Large intestine (tissue), 3 donors: ENCODE measurements around the gene SON. TPM values are rescaled to one million over a fixed set of nuclear protein-coding genes. Genes with fewer than 3 reads are reported as not detected.
"Not testable (repeated sequence)": the region's sequence is repeated elsewhere in the genome, so short reads cannot be mapped to it uniquely, and the experiment has no call there.

Source experiments
- DNase-seq, 2 donors: peaks; one replicate each; pipeline versions ENCODE4 v3.0.0 to v3.0.0-alpha.2; 2013
- H3K27ac ChIP-seq: one replicate; pipeline ENCODE4 v1.5.1; 2013; ENCODE audit warnings: low read length
- H3K27me3 ChIP-seq: 2 replicates; pipeline ENCODE4 v1.6.1; 2013; ENCODE audit warnings: low read length; ENCODE audit not compliant: control insufficient read depth, insufficient read depth
- H3K36me3 ChIP-seq: 2 replicates; pipeline ENCODE4 v1.6.1; 2013; ENCODE audit warnings: low read length; ENCODE audit not compliant: control insufficient read depth, insufficient read depth
- H3K4me1 ChIP-seq: one replicate; pipeline ENCODE4 v1.6.1; 2013; ENCODE audit warnings: low read length; ENCODE audit not compliant: control insufficient read depth, insufficient read depth
- H3K4me3 ChIP-seq: one replicate; pipeline ENCODE4 v1.5.1; 2013; ENCODE audit warnings: low read length
- H3K9me3 ChIP-seq: one replicate; pipeline ENCODE4 v1.6.1; 2013; ENCODE audit warnings: mild to moderate bottlenecking, low read depth, low read length, moderate library complexity; ENCODE audit not compliant: control insufficient read depth
- WGBS: methylation state at CpG from one replicate; pipeline ENCODE4 v1.1.5; 2013; ENCODE audit warnings: low lambda C conversion rate; ENCODE audit not compliant: insufficient coverage; 5-methylcytosine and 5-hydroxymethylcytosine counted together
- polyA plus RNA-seq: library from polyadenylated mRNA; unstranded; fragments of 120-200 nt; gene quantifications from one replicate; pipeline ENCODE4 v1.2.1, GENCODE V29; 2013

The SON gene
- polyA plus RNA-seq, 1 donor: 252 TPM

DNA sequence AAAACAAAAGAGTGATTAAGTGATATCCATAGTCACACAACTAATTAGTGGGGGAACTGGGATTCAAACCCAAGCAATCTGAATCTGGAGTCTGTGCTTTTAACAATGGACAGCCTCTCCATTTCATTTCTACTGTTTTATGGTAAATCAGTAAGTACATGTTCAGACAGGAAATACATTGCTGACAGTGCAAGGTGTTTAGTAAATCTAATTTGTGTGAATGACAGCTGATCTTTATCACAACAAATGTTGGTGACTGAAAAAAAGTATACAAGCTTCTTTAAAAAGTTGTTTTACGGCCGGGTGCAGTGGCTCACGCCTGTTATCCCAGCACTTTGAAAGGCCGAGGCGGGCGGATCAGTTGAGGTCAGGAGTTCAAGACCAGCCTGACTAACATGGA lies 25.1 kb downstream of the SON start:
- Histone ChIP-seq H3K4me3 (no peak overlapping the region), H3K27me3 (no peaks in the 10 kb centered on the region), H3K9me3 (no peaks in the 10 kb centered on the region), H3K36me3 (peaks cover 48% of the 10 kb centered on the region), H3K4me1 (peaks cover 5% of the 10 kb centered on the region), H3K27ac (no peak overlapping the region)
- no CpG with 5 or more reads among the region's 6 CpGs for WGBS
- no peak for DNase-seq

DNA sequence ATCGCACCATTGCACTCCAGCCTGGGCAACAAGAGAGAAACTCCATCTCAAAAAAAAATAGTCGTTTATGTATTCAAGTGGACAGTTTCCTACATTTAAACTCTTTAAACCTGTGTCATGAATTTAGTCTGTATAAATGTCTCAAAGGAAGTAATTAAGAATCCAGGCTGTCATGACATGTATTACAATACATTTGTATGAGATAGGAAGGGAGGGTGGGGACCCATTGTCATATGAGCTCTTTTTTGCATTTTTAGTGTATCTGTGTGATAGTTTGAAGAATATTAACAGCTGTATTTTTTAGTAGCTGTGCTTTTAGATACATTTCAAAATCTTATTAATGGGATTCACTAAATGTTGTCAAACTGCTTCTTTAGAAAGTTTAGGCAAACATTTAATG lies 25.6 kb downstream of the SON start:
- no CpG with 5 or more reads among the region's 2 CpGs for WGBS
- no peak overlapping the region for H3K27ac ChIP-seq

DNA sequence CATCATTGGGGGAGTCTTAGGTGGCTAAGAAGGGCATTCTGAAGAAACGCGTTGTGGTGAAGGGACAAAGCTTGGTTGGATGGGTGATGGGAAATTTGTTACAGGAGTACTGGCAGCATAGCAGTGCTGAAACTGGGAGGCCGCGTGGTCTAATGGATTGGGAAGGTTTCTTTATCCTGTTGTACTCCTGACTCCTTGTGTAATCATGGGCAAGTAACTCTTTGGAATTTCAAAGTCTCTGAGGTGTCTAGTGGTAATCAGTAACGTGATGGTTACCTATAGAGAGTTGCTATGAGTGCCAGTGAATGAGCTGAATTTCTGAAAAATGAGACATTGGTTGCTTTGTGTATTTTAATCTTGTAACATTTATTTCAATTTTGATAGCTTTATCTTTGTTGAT lies 27.2 kb downstream of the SON start:
- no peak overlapping the region for H3K27ac ChIP-seq
- peak in 1 of 2 donors; percentile 29 for DNase-seq
- no peaks in the 10 kb centered on the region for H3K9me3 ChIP-seq
- H3K27me3 ChIP-seq: no peaks in the 10 kb centered on the region
- 40% methylated on average over 1 of the region's 5 CpGs for WGBS
- H3K36me3 ChIP-seq: peaks cover 54% of the 10 kb centered on the region
- peaks cover 5% of the 10 kb centered on the region for H3K4me1 ChIP-seq
- no peak overlapping the region for H3K4me3 ChIP-seq

More for the DNA sequence above, 25.6 kb downstream of the SON start:
- no peak for DNase-seq
- H3K27me3 ChIP-seq: no peaks in the 10 kb centered on the region
- no peak overlapping the region for H3K4me3 ChIP-seq
- H3K36me3 ChIP-seq: peaks cover 51% of the 10 kb centered on the region
- H3K4me1 ChIP-seq: peaks cover 5% of the 10 kb centered on the region
- no peaks in the 10 kb centered on the region for H3K9me3 ChIP-seq

DNA sequence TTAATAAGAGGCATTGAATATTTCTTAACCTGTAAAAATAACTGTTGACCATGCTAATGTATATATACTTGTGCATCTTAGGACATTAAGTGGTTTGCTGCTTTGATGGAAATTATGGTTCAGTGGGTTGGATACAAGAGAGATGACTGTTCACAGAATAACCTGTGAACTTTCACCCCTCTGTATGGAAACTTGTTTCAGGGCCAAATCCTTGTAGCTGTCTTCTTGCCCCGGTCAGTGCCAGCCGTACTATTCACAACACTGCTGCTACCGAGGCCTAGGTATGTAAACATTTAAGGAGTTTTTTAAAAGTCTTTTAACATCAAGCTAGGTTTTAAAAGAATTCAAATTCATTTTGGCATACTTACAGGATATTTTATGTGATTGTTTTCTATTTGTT lies 29.5 kb downstream of the SON start:
- Histone ChIP-seq H3K9me3 (no peaks in the 10 kb centered on the region), H3K4me3 (no peak overlapping the region), H3K4me1 (peaks cover 9% of the 10 kb centered on the region), H3K27ac (no peak overlapping the region), H3K27me3 (no peaks in the 10 kb centered on the region), H3K36me3 (peaks cover 59% of the 10 kb centered on the region)
- WGBS: no CpG with 5 or more reads among the region's 3 CpGs
- DNase-seq: no peak

DNA sequence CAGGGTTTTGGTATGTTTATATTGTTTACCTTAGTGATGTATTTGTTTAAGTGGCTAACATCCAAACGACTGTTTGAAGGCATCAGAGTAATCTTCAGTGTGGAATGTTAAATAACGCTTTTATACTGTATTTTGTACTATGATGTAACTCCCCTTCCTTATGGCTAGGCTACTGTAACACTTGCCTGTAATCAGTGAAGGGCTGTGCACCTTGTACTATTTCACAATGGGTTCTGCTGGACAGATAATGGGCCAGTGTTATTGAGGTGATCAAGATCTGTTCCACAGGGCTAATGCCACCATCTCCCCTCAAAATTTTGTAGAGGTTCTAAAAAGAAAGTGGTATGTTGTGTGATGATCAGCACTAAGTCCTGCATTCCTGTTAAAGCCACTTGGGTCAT lies 33.9 kb downstream of the SON start:
- WGBS: no CpG with 5 or more reads among the region's 2 CpGs
- H3K27ac ChIP-seq, H3K27me3 ChIP-seq, H3K4me3 ChIP-seq, H3K9me3 ChIP-seq, H3K4me1 ChIP-seq: not testable (repeated sequence)
- H3K36me3 ChIP-seq: peaks cover 36% of the 10 kb centered on the region
- peak; percentile 78 to 83 for DNase-seq

DNA sequence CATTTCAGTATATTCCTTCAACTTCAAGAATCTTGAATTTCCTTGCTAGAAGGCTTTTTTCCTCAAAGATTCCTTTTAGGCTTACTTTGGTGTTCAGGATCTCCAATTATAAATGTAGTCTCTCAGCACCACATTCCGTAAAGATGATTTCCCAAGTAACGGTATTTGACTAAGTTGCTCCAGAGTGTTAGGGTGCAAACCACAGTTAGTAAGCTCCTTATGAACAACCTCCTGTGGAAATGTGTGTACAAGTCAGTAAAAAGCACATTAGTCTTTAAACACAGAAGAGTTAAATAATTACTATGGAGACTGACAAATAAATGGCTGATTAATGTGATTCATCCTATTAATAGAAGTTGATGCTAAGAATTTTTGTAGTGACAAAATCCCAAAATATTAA lies 35.4 kb downstream of the SON start:
- H3K4me1 ChIP-seq: peaks cover 5% of the 10 kb centered on the region
- no peaks in the 10 kb centered on the region for H3K27me3 ChIP-seq
- DNase-seq: no peak
- no peak overlapping the region for H3K4me3 ChIP-seq
- no peaks in the 10 kb centered on the region for H3K9me3 ChIP-seq
- WGBS: 92% methylated on average over 2 of the region's 2 CpGs
- peaks cover 33% of the 10 kb centered on the region for H3K36me3 ChIP-seq
- no peak overlapping the region for H3K27ac ChIP-seq

DNA sequence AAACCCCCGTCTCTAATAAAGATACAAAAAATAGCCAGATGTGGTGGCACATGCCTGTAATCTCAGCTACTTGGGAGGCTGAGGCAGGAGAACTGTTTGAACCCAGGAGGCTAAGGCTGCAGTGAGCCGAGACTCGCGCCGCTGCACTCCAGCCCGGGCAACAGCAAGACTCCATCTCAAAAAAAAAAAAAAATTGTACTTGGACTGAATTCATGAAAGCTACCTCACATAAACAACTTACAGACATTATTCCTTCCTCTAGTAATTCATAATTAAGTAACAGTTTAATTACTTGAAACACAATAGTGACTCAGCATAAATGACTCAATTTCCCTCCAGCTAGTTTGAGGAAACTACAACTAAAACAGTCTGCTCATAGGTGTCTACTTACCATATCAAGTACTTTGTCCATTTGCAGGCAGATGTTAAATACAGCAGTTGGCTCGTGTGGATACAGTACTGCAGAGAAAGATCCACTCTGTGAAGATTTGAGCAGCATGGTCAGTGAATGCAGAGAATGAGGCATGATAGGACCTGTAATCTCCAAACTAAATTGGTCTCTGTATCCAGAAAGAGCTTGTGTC lies 36.2 kb downstream of the SON start:
- H3K27me3 ChIP-seq: no peaks in the 10 kb centered on the region
- H3K36me3 ChIP-seq: peaks cover 29% of the 10 kb centered on the region
- WGBS: 40% methylated on average over 1 of the region's 7 CpGs
- no peak overlapping the region for H3K27ac ChIP-seq
- H3K4me1 ChIP-seq: peaks cover 5% of the 10 kb centered on the region
- no peaks in the 10 kb centered on the region for H3K9me3 ChIP-seq
- DNase-seq: no peak
- H3K4me3 ChIP-seq: no peak overlapping the region

DNA sequence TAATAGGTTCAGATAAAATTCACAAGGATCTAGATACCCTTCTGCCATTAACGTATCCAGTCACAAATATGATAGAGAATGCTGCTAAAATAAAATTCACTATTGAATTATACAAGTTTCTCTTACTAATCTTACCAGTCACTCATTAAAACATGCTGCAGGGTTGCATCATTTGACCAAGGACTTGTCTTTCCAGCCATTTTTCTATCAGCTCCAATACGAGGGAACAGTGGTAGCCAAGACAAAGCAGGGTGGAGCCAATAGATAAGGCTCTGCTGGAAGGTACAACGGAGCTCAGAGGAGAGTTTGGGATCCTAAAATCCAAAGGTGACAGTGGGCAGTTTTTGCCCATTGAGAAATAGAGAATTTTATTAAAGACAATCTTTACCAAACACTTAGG lies 41.6 kb downstream of the SON start:
- Histone ChIP-seq H3K27me3 (no peaks in the 10 kb centered on the region), H3K4me3 (no peak overlapping the region), H3K36me3 (peaks cover 6% of the 10 kb centered on the region), H3K4me1 (no peaks in the 10 kb centered on the region), H3K9me3 (no peaks in the 10 kb centered on the region), H3K27ac (no peak overlapping the region)
- WGBS: 80% methylated on average over 1 of the region's 3 CpGs
- no peak for DNase-seq

DNA sequence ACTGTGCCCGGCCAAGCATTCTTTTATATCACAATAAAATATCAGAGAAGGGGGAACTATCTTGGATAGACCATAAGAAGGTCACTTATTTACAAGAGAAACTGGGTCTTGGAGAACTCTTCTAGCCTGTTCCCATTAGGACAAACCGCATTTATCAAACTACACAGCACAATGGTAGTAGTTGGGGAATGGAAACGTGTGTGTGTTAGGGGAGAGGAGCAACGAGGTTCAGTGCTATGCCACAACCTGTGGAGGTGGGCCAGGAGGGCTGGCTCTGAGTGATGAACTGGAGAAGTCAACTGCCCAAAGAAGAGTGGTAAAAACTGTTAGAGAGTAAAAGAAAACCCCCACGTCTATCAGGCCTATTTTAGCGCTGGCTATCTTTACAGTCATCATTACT lies 44.1 kb downstream of the SON start:
- H3K27me3 ChIP-seq: no peaks in the 10 kb centered on the region
- H3K36me3 ChIP-seq: peaks cover 3% of the 10 kb centered on the region
- no peak for DNase-seq
- no peaks in the 10 kb centered on the region for H3K9me3 ChIP-seq
- H3K4me3 ChIP-seq: no peak overlapping the region
- no peak overlapping the region for H3K27ac ChIP-seq
- 100% methylated on average over 2 of the region's 6 CpGs for WGBS
- H3K4me1 ChIP-seq: no peaks in the 10 kb centered on the region

DNA sequence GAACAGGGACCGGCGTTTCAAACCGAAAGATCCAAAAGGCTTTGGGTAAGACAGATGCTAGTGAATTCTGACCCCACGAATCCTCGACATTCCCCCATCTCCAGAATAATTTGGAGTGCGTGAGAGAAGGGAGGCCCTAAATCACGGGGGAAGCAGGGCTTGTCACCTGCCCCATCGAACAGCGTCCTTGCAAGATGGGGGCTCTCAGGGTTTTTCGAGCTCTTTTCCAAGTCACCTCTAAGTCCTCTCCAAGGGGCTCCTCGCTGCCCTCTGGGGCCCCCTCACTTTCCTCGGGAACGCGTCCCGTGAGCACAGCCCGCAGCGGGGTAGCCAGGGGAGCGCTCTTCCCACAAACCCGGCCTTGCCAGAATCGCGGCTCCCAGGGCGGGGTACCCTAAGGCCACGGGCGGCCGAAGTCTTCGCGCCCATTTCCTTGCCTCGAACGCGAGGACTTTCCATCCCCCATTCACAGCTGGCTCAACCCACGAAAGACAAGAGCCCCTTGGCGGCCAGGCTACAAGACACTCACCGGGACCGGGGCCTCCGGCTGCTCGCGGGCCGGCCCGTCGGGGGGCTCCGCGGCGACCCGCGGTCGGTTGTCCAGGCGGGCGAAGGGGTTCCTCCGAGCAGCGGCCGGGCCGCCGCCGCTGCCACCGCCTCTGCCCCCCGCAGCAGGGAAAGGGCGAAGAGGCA lies 45.1 kb downstream of the SON start:
- peak; percentile 4 to 55 for DNase-seq
- Histone ChIP-seq H3K4me1 (no peaks in the 10 kb centered on the region), H3K9me3 (no peaks in the 10 kb centered on the region), H3K27ac (peak overlapping the region; percentile 22), H3K27me3 (no peaks in the 10 kb centered on the region), H3K36me3 (no peaks in the 10 kb centered on the region), H3K4me3 (peak overlapping the region; percentile 86)
- WGBS: no CpG with 5 or more reads among the region's 57 CpGs
